Activated T-cell treated with anti-CD3 and anti-CD28 coated beads, Interleukin-2, amount 50 U/mL, for 72 hours (primary cell): Measurements from ENCODE around the gene KPNA1. TPM values are rescaled to one million over a fixed set of nuclear protein-coding genes. Genes with fewer than 3 reads are reported as not detected.

ENCODE experiments used
- ATAC-seq, 2 donors: fragments of 150-1000 bp; cut with Tn5 transposase; replicated peaks in 1 of 2; 2 replicates each; pipeline ENCODE4 v1.10.0; 2021; ENCODE audit warnings: moderate library complexity in 2 of 2, mild to moderate bottlenecking in 1 of 2
- DNase-seq, 2 donors: peaks; one replicate each; pipeline ENCODE4 v3.0.0; 2021 to 2022; ENCODE audit warnings: mixed read lengths in 1 of 2
- H3K27ac Mint-ChIP-seq: one replicate; pipeline ENCODE4 v1.8.0; 2022; ENCODE audit warnings: mild to moderate bottlenecking, moderate library complexity, mixed read lengths
- H3K27me3 Mint-ChIP-seq: one replicate; pipeline ENCODE4 v1.8.0; 2022; ENCODE audit warnings: low read depth, mixed read lengths
- H3K36me3 Mint-ChIP-seq, 2 donors: one replicate each; pipeline ENCODE4 v1.8.0; 2022; ENCODE audit warnings: mixed read lengths in 2 of 2, mild to moderate bottlenecking in 1 of 2; ENCODE audit not compliant: insufficient read depth in 2 of 2
- H3K4me1 Mint-ChIP-seq: one replicate; pipeline ENCODE4 v1.8.0; 2022; ENCODE audit warnings: low read depth, mixed read lengths
- H3K4me3 Mint-ChIP-seq, 2 donors: one replicate each; pipeline ENCODE4 v1.8.0; 2022; ENCODE audit warnings: mild to moderate bottlenecking in 2 of 2, mixed read lengths in 2 of 2, moderate library complexity in 2 of 2
- H3K9me3 Mint-ChIP-seq, 2 donors: one replicate each; pipeline ENCODE4 v1.8.0; 2022; ENCODE audit warnings: mixed read lengths in 2 of 2
- total RNA-seq, 2 donors: library from RNA; stranded (reverse); gene quantifications; one replicate each; pipeline ENCODE4 v1.2.3, GENCODE V29; 2022

The KPNA1 gene
- total RNA-seq, 2 donors from 2014 or later = 54.3 to 69.9 TPM

DNA sequence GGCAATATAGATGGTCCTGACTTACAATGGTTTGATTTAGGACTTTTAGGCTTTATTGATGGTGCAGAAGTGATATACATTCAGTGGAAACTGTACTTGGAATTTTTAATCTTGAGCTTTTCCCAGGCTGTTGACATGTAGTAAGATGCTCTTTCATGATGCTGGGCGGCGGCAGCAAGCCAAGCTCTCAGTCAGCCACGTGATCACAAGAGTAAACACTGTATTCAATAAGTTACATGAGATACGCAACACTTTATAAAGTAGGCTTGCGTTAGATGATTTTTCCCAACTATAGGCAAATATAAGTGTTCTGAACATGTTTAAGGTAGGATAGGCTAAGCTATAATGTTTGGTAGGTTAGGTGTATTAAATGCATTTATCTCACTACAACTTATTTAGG lies 31.4 kb upstream of the KPNA1 start:
- Mint-ChIP-seq H3K27me3 (no peaks in the 10 kb centered on the region), H3K36me3 (peaks cover 9 to 23% of the 10 kb centered on the region in 2 donors), H3K4me3 (no peak overlapping the region), H3K9me3 (no peaks in the 10 kb centered on the region), H3K4me1 (no peaks in the 10 kb centered on the region), H3K27ac (no peak overlapping the region)
- DNase-seq = no peak
- no peak for ATAC-seq

DNA sequence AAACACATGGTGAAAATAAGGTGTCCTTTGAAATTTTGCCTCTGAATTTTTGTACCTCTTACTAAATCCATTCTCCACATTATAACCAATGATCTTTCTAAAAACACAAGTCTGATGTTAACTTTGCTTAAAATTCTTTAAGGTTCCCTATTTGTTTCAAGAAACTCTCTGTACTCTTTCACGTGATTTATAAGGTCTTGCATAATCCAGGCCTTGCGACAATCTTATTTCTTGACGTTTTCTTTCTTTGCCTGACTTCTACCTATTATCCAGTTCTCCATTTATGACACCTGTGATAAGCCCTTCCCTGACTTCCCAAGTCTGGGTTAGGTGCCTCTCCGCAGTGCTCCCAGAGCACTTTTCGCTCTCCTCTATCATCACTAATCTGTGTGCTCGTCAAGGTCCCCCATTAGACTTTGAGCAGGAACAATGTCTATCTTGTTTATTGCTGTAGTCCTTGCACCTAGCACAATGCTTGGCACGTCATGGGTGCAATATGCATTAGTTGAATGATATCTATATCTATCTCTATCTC lies 24.3 kb upstream of the KPNA1 start:
- no peaks in the 10 kb centered on the region for H3K27me3 Mint-ChIP-seq
- no peak overlapping the region for H3K4me3 Mint-ChIP-seq
- DNase-seq = no peak
- no peaks in the 10 kb centered on the region for H3K9me3 Mint-ChIP-seq
- H3K4me1 Mint-ChIP-seq = peaks cover 20% of the 10 kb centered on the region
- no peak for ATAC-seq
- peaks cover 13 to 26% of the 10 kb centered on the region in 2 donors for H3K36me3 Mint-ChIP-seq
- no peak overlapping the region for H3K27ac Mint-ChIP-seq

DNA sequence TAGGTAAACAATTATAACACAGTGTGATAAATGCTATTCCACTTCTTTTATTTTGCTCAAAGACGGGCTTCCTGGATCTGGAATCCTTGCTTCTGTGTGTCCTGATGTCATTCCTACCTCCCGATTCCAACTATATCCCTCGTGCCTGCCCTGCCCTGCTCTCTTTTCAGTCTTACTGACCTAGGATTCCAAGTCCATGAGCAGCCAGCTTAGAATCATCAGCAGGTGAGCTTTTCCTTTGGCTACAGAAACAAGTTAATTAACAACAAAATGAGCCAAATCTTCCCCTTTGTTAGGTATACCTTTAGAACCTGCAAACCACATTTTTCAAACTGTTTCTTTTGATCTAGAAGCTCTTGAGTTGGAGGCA lies 21.9 kb upstream of the KPNA1 start:
- DNase-seq = no peak
- peaks cover 44% of the 10 kb centered on the region for H3K4me1 Mint-ChIP-seq
- H3K27ac Mint-ChIP-seq = peak overlapping the region; percentile 45
- no peak for ATAC-seq
- peaks cover 29 to 36% of the 10 kb centered on the region in 2 donors for H3K36me3 Mint-ChIP-seq
- no peak overlapping the region for H3K4me3 Mint-ChIP-seq
- H3K9me3 Mint-ChIP-seq = no peaks in the 10 kb centered on the region
- H3K27me3 Mint-ChIP-seq = no peaks in the 10 kb centered on the region

DNA sequence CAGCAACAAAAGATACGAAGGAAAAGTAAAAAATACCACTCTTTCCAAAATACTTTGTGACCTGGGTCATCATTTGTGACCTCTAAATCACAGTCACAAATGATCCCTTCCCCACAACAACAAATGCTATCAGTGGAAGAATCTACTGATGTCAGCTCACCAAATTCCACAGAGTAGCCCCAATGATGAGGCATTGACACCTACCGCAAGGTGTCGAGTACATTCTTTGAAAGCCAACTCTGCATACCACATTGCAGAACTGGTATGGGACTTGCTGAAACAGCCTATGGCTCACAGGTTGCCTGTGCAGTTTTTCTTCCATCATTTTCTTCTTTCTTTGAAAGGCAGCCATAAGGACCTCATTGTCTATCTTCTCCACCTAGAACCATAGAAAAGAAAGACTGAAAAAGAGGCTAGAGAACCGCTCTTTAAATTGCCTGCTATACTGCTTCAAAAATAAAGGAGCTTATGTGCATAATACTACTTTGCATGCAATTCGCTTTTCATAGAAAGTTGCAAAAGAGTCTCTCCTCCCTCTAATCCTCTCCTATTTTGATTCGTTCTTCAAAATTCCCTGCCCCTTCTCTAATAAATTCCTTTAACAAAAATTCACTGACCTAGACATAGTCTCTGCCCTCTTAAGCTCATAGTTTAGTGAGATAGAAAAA lies 21.4 kb upstream of the KPNA1 start:
- peaks cover 45% of the 10 kb centered on the region for H3K4me1 Mint-ChIP-seq
- no peaks in the 10 kb centered on the region for H3K9me3 Mint-ChIP-seq
- ATAC-seq = no peak
- no peak for DNase-seq
- H3K27me3 Mint-ChIP-seq = no peaks in the 10 kb centered on the region
- H3K4me3 Mint-ChIP-seq = no peak overlapping the region
- peaks cover 29 to 36% of the 10 kb centered on the region in 2 donors for H3K36me3 Mint-ChIP-seq
- H3K27ac Mint-ChIP-seq = peak overlapping the region; percentile 45

DNA sequence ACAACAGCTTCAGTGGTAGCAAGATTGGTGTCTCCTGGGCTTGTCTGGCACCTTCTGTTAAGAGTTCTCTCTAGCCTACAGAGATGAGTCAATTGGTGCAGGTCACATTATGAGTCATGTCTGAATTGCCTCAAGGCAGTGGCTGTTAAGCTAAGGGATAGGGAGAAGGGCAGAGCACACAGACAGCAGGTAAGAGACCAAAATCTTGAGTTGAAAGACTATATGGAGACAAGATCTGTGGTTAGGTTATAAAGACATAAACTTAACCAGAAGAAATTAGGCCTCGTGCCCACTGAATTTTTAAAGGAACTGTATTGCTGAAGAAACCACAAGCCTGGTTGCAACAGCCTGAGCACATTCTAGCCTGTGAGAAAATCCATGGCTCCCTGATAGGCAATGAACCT lies 19.2 kb upstream of the KPNA1 start:
- H3K9me3 Mint-ChIP-seq = no peaks in the 10 kb centered on the region

DNA sequence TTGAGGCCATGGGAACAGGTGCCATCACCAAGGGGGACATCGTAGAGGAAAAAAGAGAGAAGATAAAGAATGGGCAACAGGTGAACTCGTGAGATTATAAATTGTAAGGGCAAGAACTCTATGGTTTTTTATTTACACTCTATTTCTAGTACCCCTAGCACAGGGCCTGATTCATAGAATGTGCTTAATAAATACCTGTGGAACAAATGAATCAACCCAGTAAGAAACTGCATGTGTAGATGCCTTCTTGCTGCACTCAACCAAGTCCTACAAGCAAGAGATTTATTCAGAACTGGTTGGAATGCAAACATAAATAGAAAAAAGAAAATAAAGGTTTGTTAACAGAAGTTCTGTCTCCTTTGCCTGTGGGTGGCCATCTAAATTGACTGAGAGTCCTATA lies 18.7 kb upstream of the KPNA1 start:
- ATAC-seq (peak; percentile 19 to 26), DNase-seq (no peak)
- Mint-ChIP-seq H3K4me3 (peak overlapping the region; percentile 18 to 28), H3K9me3 (no peaks in the 10 kb centered on the region), H3K27me3 (no peaks in the 10 kb centered on the region), H3K4me1 (peaks cover 45% of the 10 kb centered on the region), H3K36me3 (peaks cover 22 to 34% of the 10 kb centered on the region in 2 donors), H3K27ac (no peak overlapping the region)

More for the DNA sequence above, 19.2 kb upstream of the KPNA1 start:
- H3K4me1 Mint-ChIP-seq = peaks cover 45% of the 10 kb centered on the region
- H3K4me3 Mint-ChIP-seq = peak overlapping the region; percentile 17 to 24
- no peaks in the 10 kb centered on the region for H3K27me3 Mint-ChIP-seq
- ATAC-seq (peak; percentile 99 to 100), DNase-seq (peak; percentile 73 to 76)
- no peak overlapping the region for H3K27ac Mint-ChIP-seq
- H3K36me3 Mint-ChIP-seq = peaks cover 23 to 34% of the 10 kb centered on the region in 2 donors

DNA sequence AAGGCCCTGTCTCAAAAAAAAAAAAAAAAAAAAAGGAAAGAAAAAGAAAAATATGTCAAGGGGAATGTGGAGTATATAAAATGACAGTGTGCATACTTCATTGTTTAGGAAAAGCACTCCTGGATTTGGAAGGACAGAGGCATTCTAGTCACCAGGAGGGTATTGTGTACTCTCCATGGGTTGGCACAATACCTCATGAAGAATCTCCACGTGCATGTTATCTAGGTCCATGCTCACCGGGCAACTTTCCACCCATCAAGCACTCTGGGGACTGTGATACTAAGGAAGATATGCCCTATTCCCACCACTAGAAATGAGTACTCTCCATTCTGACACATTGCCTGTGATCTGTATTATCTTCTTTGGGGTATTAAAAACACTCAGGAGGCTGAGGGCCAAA lies 15.4 kb upstream of the KPNA1 start:
- H3K4me3 Mint-ChIP-seq = no peak overlapping the region
- peaks cover 37% of the 10 kb centered on the region for H3K4me1 Mint-ChIP-seq
- H3K27ac Mint-ChIP-seq = no peak overlapping the region
- no peaks in the 10 kb centered on the region for H3K9me3 Mint-ChIP-seq
- no peaks in the 10 kb centered on the region for H3K27me3 Mint-ChIP-seq
- H3K36me3 Mint-ChIP-seq = peaks cover 21 to 31% of the 10 kb centered on the region in 2 donors
- no peak for ATAC-seq
- DNase-seq = no peak

DNA sequence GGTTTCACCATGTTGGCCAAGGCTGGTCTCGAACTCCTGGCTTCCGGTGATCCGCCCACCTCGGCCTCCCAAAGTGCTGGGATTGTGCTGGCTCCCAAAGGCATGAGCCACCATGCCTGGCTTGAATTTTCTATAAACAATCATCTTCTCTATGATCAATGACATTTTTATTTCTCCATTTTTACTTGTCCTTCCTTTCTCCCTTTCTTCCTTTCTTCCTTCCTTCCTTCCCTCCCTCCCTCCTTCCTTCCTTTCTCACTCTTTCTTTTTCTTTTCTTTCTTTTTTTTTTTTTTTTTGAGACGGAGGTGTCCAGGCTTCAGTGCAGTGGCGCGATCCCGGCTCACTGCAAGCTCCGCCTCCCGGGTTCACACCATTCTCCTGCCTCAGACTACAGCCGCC lies 8.6 kb upstream of the KPNA1 start:
- Mint-ChIP-seq H3K27me3 (peaks cover 5% of the 10 kb centered on the region), H3K27ac (no peak overlapping the region), H3K4me1 (peaks cover 18% of the 10 kb centered on the region), H3K9me3 (peaks cover 1 to 2% of the 10 kb centered on the region in 2 donors), H3K36me3 (peaks cover 1 to 2% of the 10 kb centered on the region in 2 donors), H3K4me3 (no peak overlapping the region)
- no peak for DNase-seq
- ATAC-seq = no peak

DNA sequence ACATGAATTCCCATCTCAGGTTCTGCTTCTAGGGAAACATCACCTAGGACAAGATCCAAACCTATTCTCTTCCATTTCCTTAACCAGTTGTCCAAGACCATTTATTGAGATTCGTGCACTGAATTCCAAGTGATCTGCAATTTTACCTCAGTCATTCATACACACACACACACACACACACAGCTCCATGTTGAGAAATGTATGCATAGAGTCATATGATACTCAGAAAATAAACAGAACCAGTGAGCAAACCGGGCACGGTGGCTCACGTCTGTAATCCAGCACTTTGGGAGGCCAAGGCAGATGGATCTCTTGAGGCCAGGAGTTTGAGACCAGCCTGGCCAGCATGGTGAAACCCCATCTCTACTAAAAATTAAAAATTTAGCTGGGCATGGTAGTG lies 6.1 kb upstream of the KPNA1 start:
- Mint-ChIP-seq H3K27ac (no peak overlapping the region), H3K4me1 (peaks cover 18% of the 10 kb centered on the region), H3K27me3 (peaks cover 5% of the 10 kb centered on the region), H3K4me3 (no peak overlapping the region), H3K9me3 (peaks cover 1 to 2% of the 10 kb centered on the region in 2 donors), H3K36me3 (peaks cover 0 to 2% of the 10 kb centered on the region in 2 donors)
- DNase-seq (no peak), ATAC-seq (no peak)

DNA sequence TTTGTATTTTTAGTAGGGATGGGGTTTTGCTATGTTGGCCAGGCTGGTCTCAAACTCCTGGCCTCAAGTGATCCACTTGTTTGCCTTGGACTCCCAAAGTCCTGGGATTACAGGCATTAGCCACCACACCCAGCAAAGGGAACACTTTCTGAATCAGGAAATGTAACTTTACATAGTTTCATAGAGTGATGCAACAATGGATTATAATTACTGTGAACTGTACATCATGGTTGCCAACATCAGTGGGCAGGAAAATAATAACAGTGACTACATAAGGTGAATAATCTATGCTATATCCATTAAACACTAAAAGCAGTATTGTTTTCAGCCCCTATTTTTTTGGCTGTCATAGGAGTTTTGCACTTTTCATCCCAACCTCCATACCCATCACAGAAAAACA lies 5.0 kb upstream of the KPNA1 start:
- DNase-seq = no peak
- peaks cover 22% of the 10 kb centered on the region for H3K4me1 Mint-ChIP-seq

DNA sequence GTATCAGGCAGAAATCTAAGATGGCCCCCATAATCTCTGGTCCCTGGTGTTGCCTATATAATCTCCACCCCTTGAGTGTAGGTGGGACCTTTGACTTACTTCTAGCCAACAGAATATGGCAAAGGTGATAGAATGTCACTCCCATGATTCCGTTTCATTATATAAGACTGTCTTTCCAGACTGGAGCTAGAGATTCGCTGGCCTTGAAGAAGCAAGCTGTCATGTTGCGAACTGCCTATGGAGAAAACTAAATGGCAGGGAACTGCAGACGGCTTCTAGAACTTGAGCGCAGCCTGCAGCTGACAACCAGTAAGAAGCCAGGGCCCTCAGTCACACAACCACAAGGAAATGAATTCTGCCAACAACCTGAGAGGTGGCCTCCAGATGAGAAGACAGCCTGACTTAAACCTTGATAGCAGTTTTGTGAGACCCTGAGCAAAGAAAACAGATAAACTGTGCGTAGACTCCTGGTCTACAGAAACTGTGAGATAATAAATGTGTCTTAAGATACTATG lies 2.2 kb upstream of the KPNA1 start:
- peaks cover 44% of the 10 kb centered on the region for H3K4me1 Mint-ChIP-seq
- H3K4me3 Mint-ChIP-seq = no peak overlapping the region
- H3K27ac Mint-ChIP-seq = no peak overlapping the region
- H3K9me3 Mint-ChIP-seq = peaks cover 1 to 2% of the 10 kb centered on the region in 2 donors
- ATAC-seq (no peak), DNase-seq (no peak)
- H3K27me3 Mint-ChIP-seq = peaks cover 5% of the 10 kb centered on the region
- peaks cover 1 to 2% of the 10 kb centered on the region in 2 donors for H3K36me3 Mint-ChIP-seq

More for the DNA sequence above, 5.0 kb upstream of the KPNA1 start:
- H3K36me3 Mint-ChIP-seq = peaks cover 0 to 2% of the 10 kb centered on the region in 2 donors
- peaks cover 1 to 2% of the 10 kb centered on the region in 2 donors for H3K9me3 Mint-ChIP-seq
- no peak overlapping the region for H3K4me3 Mint-ChIP-seq
- ATAC-seq = no peak
- H3K27ac Mint-ChIP-seq = no peak overlapping the region
- H3K27me3 Mint-ChIP-seq = peaks cover 5% of the 10 kb centered on the region

DNA sequence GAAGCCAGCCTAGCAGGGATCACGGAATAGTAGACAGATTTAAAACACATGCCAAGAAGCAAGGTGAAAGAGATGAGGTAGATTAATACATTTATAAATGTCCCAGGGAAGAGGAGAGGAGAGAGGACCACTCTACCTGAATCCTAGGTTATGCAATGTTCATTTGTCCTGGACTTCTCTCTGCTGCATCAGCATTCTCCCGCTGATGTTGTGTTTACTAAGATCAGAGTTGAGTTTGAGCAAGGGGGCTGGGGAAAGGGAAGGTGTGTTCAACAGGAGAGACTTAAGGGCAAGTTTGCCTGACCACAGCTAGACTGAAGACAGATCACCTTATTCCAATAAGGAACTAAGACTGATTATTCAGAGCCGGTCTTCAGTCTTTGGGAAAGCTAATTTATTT lies 1.1 kb upstream of the KPNA1 start:
- Mint-ChIP-seq H3K27me3 (peaks cover 5% of the 10 kb centered on the region), H3K36me3 (peaks cover 2 to 3% of the 10 kb centered on the region in 2 donors), H3K4me3 (no peak overlapping the region), H3K9me3 (peaks cover 1 to 2% of the 10 kb centered on the region in 2 donors), H3K27ac (no peak overlapping the region), H3K4me1 (peaks cover 53% of the 10 kb centered on the region)
- no peak for ATAC-seq
- DNase-seq = no peak

DNA sequence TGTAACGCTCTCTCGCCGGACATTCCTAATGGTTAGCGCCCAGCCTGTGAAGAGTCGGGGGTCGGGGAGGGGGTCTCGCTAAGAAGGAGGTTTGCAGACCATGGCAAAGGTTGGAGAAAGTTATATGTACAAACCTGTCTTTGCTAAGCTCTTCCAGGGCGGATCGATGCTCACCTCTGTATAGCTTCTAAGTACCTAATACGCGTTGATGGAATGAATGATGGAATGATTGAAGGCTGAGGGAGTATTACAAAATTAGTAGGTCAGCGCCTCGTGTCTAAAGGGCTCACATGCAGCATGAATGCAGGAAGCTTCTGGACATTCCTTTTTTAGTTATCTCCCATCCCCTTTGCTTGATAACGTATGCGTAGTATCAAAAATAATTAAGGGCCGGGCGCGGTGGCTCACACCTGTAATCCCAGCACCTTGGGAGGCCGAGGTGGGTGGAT lies 305 bp upstream of the KPNA1 start:
- H3K36me3 Mint-ChIP-seq = peaks cover 2 to 4% of the 10 kb centered on the region in 2 donors
- H3K27ac Mint-ChIP-seq = no peak overlapping the region
- H3K4me3 Mint-ChIP-seq = peak overlapping the region; percentile 90 to 94
- peaks cover 54% of the 10 kb centered on the region for H3K4me1 Mint-ChIP-seq
- ATAC-seq = no peak
- DNase-seq = no peak
- H3K9me3 Mint-ChIP-seq = peaks cover under 1 to 2% of the 10 kb centered on the region in 2 donors
- peaks cover 5% of the 10 kb centered on the region for H3K27me3 Mint-ChIP-seq
